SK-N-SH (cell line): ENCODE measurements around the gene CNIH3. TPM values are rescaled to one million over a fixed set of nuclear protein-coding genes. Genes with fewer than 3 reads are reported as not detected.

ENCODE experiments used
- CTCF ChIA-PET: fragments of 300-600, 350-600 bp; formaldehyde crosslinking; extraction: SDS; loops from one replicate; lab custom pipeline; 2021; lab: Yijun Ruan, JAX
- POLR2A ChIA-PET: fragments of 350-600 bp; sonication (Branson Sonifier 250); formaldehyde crosslinking; extraction: SDS; loops from one replicate; lab custom pipeline; 2020; ENCODE audit warnings: antibody characterized with exemption, inconsistent platforms; lab: Yijun Ruan, JAX
- DNase-seq: peaks from one replicate; pipeline ENCODE4 v3.0.0; 2012
- H2AFZ ChIP-seq: fragments of 200-600 bp; sonication (generic); 2 replicates; pipeline ENCODE4 v1.8.1; 2016; ENCODE audit warnings: antibody characterized with exemption, mild to moderate bottlenecking, low read depth
- H3F3A ChIP-seq: fragments of 200-600 bp; sonication (generic); replicated peaks from 2 replicates; pipeline ENCODE3; 2016; ENCODE audit warnings: antibody characterized with exemption, mild to moderate bottlenecking; ENCODE audit not compliant: insufficient read depth
- H3K27ac ChIP-seq, 2 experiments: fragments of 200-500 bp in 1 of 2; fragments of 200-600 bp in 1 of 2; sonication (Bioruptor generic) in 1 of 2; sonication (generic), shearing (Covaris generic) in 1 of 2; 2 replicates each; pipeline versions ENCODE4 v1.5.1 to v1.6.1; 2014 to 2016; ENCODE audit warnings: low read depth in 2 of 2, inconsistent platforms in 1 of 2, low read length in 1 of 2, mild to moderate bottlenecking in 1 of 2, mixed read lengths in 1 of 2
- H3K27me3 ChIP-seq: fragments of 200-600 bp; sonication (generic), shearing (Covaris generic); 2 replicates; pipeline ENCODE4 v1.6.1; 2016; ENCODE audit warnings: mixed run types; ENCODE audit not compliant: insufficient read depth
- H3K36me3 ChIP-seq, 2 experiments: fragments of 200-500 bp in 1 of 2; fragments of 200-600 bp in 1 of 2; sonication (Bioruptor generic) in 1 of 2; sonication (generic) in 1 of 2; replicated peaks in 1 of 2; 2 replicates each; pipeline versions ENCODE3 to v1.5.1; 2014 to 2016; ENCODE audit warnings: low read length in 1 of 2, mild to moderate bottlenecking in 1 of 2; ENCODE audit not compliant: insufficient read depth in 2 of 2, control insufficient read depth in 1 of 2
- H3K4me1 ChIP-seq, 2 experiments: fragments of 200-500 bp in 1 of 2; fragments of 200-600 bp in 1 of 2; sonication (Bioruptor generic) in 1 of 2; sonication (generic), shearing (Covaris generic) in 1 of 2; 2 replicates each; pipeline versions ENCODE4 v1.5.1 to v1.6.1; 2014 to 2016; ENCODE audit warnings: low read depth in 1 of 2, low read length in 1 of 2, mixed run types in 1 of 2; ENCODE audit not compliant: insufficient read depth in 2 of 2, control insufficient read depth in 1 of 2
- H3K4me2 ChIP-seq: fragments of 200-600 bp; sonication (generic), shearing (Covaris generic); 2 replicates; pipeline ENCODE4 v1.6.1; 2017; ENCODE audit warnings: mixed run types
- H3K4me3 ChIP-seq, 2 experiments: fragments of 200-500 bp in 1 of 2; fragments of 200-600 bp in 1 of 2; sonication (Bioruptor generic) in 1 of 2; sonication (generic), shearing (Covaris generic) in 1 of 2; 2 replicates each; pipeline versions ENCODE4 v1.5.1 to v1.8.1; 2014 to 2016; ENCODE audit warnings: low read depth in 2 of 2, inconsistent platforms in 1 of 2, low read length in 1 of 2, mild to moderate bottlenecking in 1 of 2, mixed read lengths in 1 of 2, moderate library complexity in 1 of 2
- H3K79me2 ChIP-seq: fragments of 200-600 bp; sonication (generic); 2 replicates; pipeline ENCODE4 v1.8.1; 2017; ENCODE audit warnings: mild to moderate bottlenecking; ENCODE audit not compliant: insufficient read depth
- H3K9ac ChIP-seq: fragments of 200-600 bp; sonication (generic); 2 replicates; pipeline ENCODE4 v1.6.1; 2017; ENCODE audit warnings: mixed run types
- H3K9me2 ChIP-seq: fragments of 200-600 bp; sonication (generic); 2 replicates; pipeline ENCODE4 v1.6.1; 2017; ENCODE audit warnings: mixed run types
- H3K9me3 ChIP-seq: fragments of 200-600 bp; sonication (generic); 2 replicates; pipeline ENCODE4 v1.6.1; 2017; ENCODE audit warnings: mixed run types, mild to moderate bottlenecking, moderate library complexity
- H4K20me1 ChIP-seq: fragments of 200-600 bp; sonication (generic); 2 replicates; pipeline ENCODE4 v1.6.1; 2017; ENCODE audit warnings: mild to moderate bottlenecking, mixed run types; ENCODE audit not compliant: insufficient read depth
- CTCF ChIP-seq: fragments of 200-600 bp; sonication (generic); IDR thresholded peaks from 2 replicates; pipeline ENCODE4 v1.6.1; 2017; ENCODE audit warnings: antibody characterized with exemption, mild to moderate bottlenecking, moderate library complexity
- ELF1 ChIP-seq: IDR thresholded peaks from 2 replicates; pipeline ENCODE4 v1.4.0; 2012
- EP300 ChIP-seq, 2 experiments: IDR thresholded peaks; 2 replicates each; pipeline versions ENCODE4 v1.4.0 to v1.6.1; 2012; ENCODE audit warnings: borderline replicate concordance in 1 of 2, low read depth in 1 of 2, low read length in 1 of 2
- GABPA ChIP-seq: IDR thresholded peaks from 2 replicates; pipeline ENCODE4 v1.4.0; 2012; ENCODE audit warnings: low read depth, mild to moderate bottlenecking
- NFIC ChIP-seq: IDR thresholded peaks from 2 replicates; pipeline ENCODE4 v1.4.0; 2012; ENCODE audit warnings: borderline replicate concordance
- NRF1 ChIP-seq: IDR thresholded peaks from 2 replicates; pipeline ENCODE4 v1.6.1; 2012; ENCODE audit warnings: low read depth, mild to moderate bottlenecking, low read length
- RAD21 ChIP-seq: IDR thresholded peaks from 2 replicates; pipeline ENCODE4 v1.6.1; 2012; ENCODE audit warnings: mild to moderate bottlenecking, low read length
- REST ChIP-seq: IDR thresholded peaks from 2 replicates; pipeline ENCODE4 v1.6.1; 2012; ENCODE audit warnings: mild to moderate bottlenecking, low read depth, low read length, moderate library complexity
- RFX5 ChIP-seq: IDR thresholded peaks from 2 replicates; pipeline ENCODE4 v1.6.1; 2012; ENCODE audit warnings: mild to moderate bottlenecking, improper control_type of control experiment, low read length
- SIN3A ChIP-seq: IDR thresholded peaks from 2 replicates; pipeline ENCODE4 v1.6.1; 2012; ENCODE audit warnings: low read depth, mild to moderate bottlenecking, low read length, moderate library complexity, borderline replicate concordance
- TEAD4 ChIP-seq: IDR thresholded peaks from 2 replicates; pipeline ENCODE4 v1.4.0; 2012; ENCODE audit warnings: mild to moderate bottlenecking, borderline replicate concordance; ENCODE audit not compliant: insufficient read depth
- USF1 ChIP-seq: IDR thresholded peaks from 2 replicates; pipeline ENCODE4 v1.4.0; 2012; ENCODE audit warnings: low read depth, borderline replicate concordance
- USF2 ChIP-seq: fragments of 150-350 bp; IDR thresholded peaks from 2 replicates; pipeline ENCODE4 v1.6.1; 2017; ENCODE audit warnings: antibody characterized with exemption, low read length, low read depth, borderline replicate concordance
- WGBS: methylation state at CpG from one replicate; pipeline ENCODE4 v1.1.6; 2017; ENCODE audit warnings: low lambda C conversion rate; 5-methylcytosine and 5-hydroxymethylcytosine counted together
- polyA plus RNA-seq, 3 experiments: library from polyadenylated mRNA; depleted of rRNA; stranded (reverse); fragments of >200 nt; gene quantifications; 2 replicates each; pipeline ENCODE4 v1.2.3, GENCODE V29; 2012

Gene CNIH3
- polyA plus RNA-seq, 1 of the 3 experiments (the other 2 are of a cell fraction), result 18.8 TPM

- WGBS, result 84% methylated on average over 5 of the region's 5 CpGs
- no peak overlapping the region for H3K27ac ChIP-seq
- CTCF ChIA-PET, result interaction anchor here (1.5 to 1.6 kb wide), 3 partner anchors 52 to 94 kb away, joined by 4 to 5 read pairs (median 4); no protein-coding TSS in a partner anchor
Measured at GRCh38 chr1:224607188-224608148, 8.6 kb upstream of the CNIH3 start.

GRCh38 chr1:224609333-224609732 lies 6.8 kb upstream of the CNIH3 start:
- ChIA-PET POLR2A (no interaction called here), CTCF (no interaction called here)
- WGBS, result 46% methylated on average over 1 of the region's 1 CpG

More at GRCh38 chr1:224607188-224608148, 8.6 kb upstream of the CNIH3 start:
- no peaks in the 10 kb centered on the region; a peak in 1 of 4 replicates for H3K4me1 ChIP-seq
- POLR2A ChIA-PET, result interaction anchor here (0.6 kb wide), 1 partner anchor 74 kb away, joined by 3 read pairs; no protein-coding TSS in a partner anchor
- H3K9me2 ChIP-seq, result no peaks in the 10 kb centered on the region
- no peaks in the 10 kb centered on the region for H3K9me3 ChIP-seq
- H3K4me2 ChIP-seq, result no peak overlapping the region
- no peaks in the 10 kb centered on the region for H4K20me1 ChIP-seq
- TF ChIP-seq SIN3A, result no peak
- TF ChIP-seq ELF1, result no peak
- TF ChIP-seq USF1, result no peak
- no peak for TF ChIP-seq TEAD4
- no peak for TF ChIP-seq NFIC
- no peak for TF ChIP-seq EP300 (IDR thresholded peaks at IDR 0.05; ENCODE audit: borderline replicate concordance in 1 of 2, low read depth in 1 of 2, low read length in 1 of 2)
- no peak for TF ChIP-seq GABPA
- no peak for TF ChIP-seq USF2
- no peak for TF ChIP-seq RAD21
- no peak for TF ChIP-seq RFX5
- no peak for TF ChIP-seq NRF1
- no peaks in the 10 kb centered on the region for H3K27me3 ChIP-seq
- H3K9ac ChIP-seq, result no peak overlapping the region
- H3K4me3 ChIP-seq, result no peak overlapping the region
- no peak for DNase-seq
- no peaks in the 10 kb centered on the region for H3F3A ChIP-seq
- no peak overlapping the region for H2AFZ ChIP-seq
- H3K36me3 ChIP-seq, result no peaks in the 10 kb centered on the region
- H3K79me2 ChIP-seq, result no peaks in the 10 kb centered on the region

More at GRCh38 chr1:224609333-224609732, 6.8 kb upstream of the CNIH3 start:
- H3F3A ChIP-seq, result no peaks in the 10 kb centered on the region
- H3K79me2 ChIP-seq, result no peaks in the 10 kb centered on the region
- H3K9me3 ChIP-seq, result no peaks in the 10 kb centered on the region
- H3K36me3 ChIP-seq, result no peaks in the 10 kb centered on the region
- H3K27me3 ChIP-seq, result no peaks in the 10 kb centered on the region
- H3K9me2 ChIP-seq, result no peaks in the 10 kb centered on the region
- DNase-seq, result no peak
- H3K4me2 ChIP-seq, result no peak overlapping the region
- no peak for TF ChIP-seq REST
- TF ChIP-seq GABPA, result no peak
- no peak for TF ChIP-seq CTCF
- TF ChIP-seq, all 33 proteins: peak for 0
- H4K20me1 ChIP-seq, result no peaks in the 10 kb centered on the region
- no peaks in the 10 kb centered on the region; a peak in 1 of 4 replicates for H3K4me1 ChIP-seq
- no peak overlapping the region for H2AFZ ChIP-seq
- no peak overlapping the region for H3K27ac ChIP-seq
- H3K9ac ChIP-seq, result no peak overlapping the region
- no peak overlapping the region for H3K4me3 ChIP-seq
